H1 (cell line): ENCODE results near the gene IFTAP. TPM values are rescaled to one million over a fixed set of nuclear protein-coding genes. Genes with fewer than 3 reads are reported as not detected.
"Not testable (repeated sequence)": the region's sequence is repeated elsewhere in the genome, so short reads cannot be mapped to it uniquely, and the experiment has no call there.

Source experiments
- CTCF ChIA-PET: fragments of 300-600 bp; sonication (Branson Sonifier 250); formaldehyde crosslinking; loops from one replicate; lab custom pipeline; 2021; ENCODE audit not compliant: partially characterized antibody; lab: Charles Lee
- POLR2A ChIA-PET: fragments of 300-600 bp; sonication (Branson Sonifier 250); formaldehyde crosslinking; loops from one replicate; lab custom pipeline; 2021; ENCODE audit warnings: inconsistent platforms; ENCODE audit not compliant: partially characterized antibody; lab: Charles Lee
- DNase-seq, 2 experiments: peaks; one replicate each; pipeline versions ENCODE4 v3.0.0 to v3.0.0-alpha.2; 2010 to 2022; ENCODE audit warnings: low spot score in 2 of 2, low read depth in 1 of 2, mixed read lengths in 1 of 2
- FAIRE-seq: peaks from 2 replicates; lab custom pipeline; 2011; peaks lifted over from hg19 to GRCh38; lab: Jason Lieb, UNC
- H2AFZ ChIP-seq: 2 replicates; pipeline ENCODE4 v1.8.1; 2012; ENCODE audit warnings: low read length, inconsistent platforms
- H2AK5ac ChIP-seq: 2 replicates; pipeline ENCODE4 v1.6.1; 2013; ENCODE audit warnings: low read depth, low read length
- H2BK120ac ChIP-seq: replicated peaks from 2 replicates; pipeline ENCODE3; 2013; ENCODE audit warnings: low read depth, low read length, inconsistent platforms
- H2BK12ac ChIP-seq: 2 replicates; pipeline ENCODE4 v1.6.1; 2013; ENCODE audit warnings: low read depth, low read length
- H2BK15ac ChIP-seq: 2 replicates; pipeline ENCODE4 v1.6.1; 2013; ENCODE audit warnings: low read length
- H2BK20ac ChIP-seq: 2 replicates; pipeline ENCODE4 v1.6.1; 2013; ENCODE audit warnings: low read length
- H2BK5ac ChIP-seq: 2 replicates; pipeline ENCODE4 v1.6.1; 2013; ENCODE audit warnings: low read depth, low read length
- H3K14ac ChIP-seq: 2 replicates; pipeline ENCODE4 v1.6.1; 2013; ENCODE audit warnings: inconsistent platforms; ENCODE audit not compliant: insufficient read length
- H3K18ac ChIP-seq: 2 replicates; pipeline ENCODE4 v1.6.1; 2013; ENCODE audit warnings: low read length; ENCODE audit errors: extremely low read depth
- H3K23ac ChIP-seq: 2 replicates; pipeline ENCODE4 v1.6.1; 2013; ENCODE audit warnings: inconsistent platforms; ENCODE audit not compliant: insufficient read length
- H3K23me2 ChIP-seq: 2 replicates; pipeline ENCODE4 v1.6.1; 2013; ENCODE audit warnings: low read depth, low read length
- H3K27ac ChIP-seq: 2 replicates; pipeline ENCODE4 v1.6.1; 2011; ENCODE audit warnings: low read depth, low read length, inconsistent platforms
- H3K27me3 ChIP-seq, 4 experiments: replicated peaks in 1 of 4; 1 replicate in 1 of 4; 2 replicates in 3 of 4; pipeline versions ENCODE4 v1.6.1 to v1.8.1; 2011 to 2013; ENCODE audit warnings: low read length in 3 of 4, mild to moderate bottlenecking in 3 of 4, inconsistent platforms in 2 of 4, mixed read lengths in 2 of 4, moderate library complexity in 1 of 4; ENCODE audit not compliant: control insufficient read depth in 3 of 4, insufficient read depth in 3 of 4; ENCODE audit errors: extremely low read depth in 1 of 4
- H3K36me3 ChIP-seq, 4 experiments: 2 replicates each; pipeline versions ENCODE4 v1.6.1 to v1.8.1; 2011 to 2013; ENCODE audit warnings: mild to moderate bottlenecking in 4 of 4, low read length in 3 of 4, moderate library complexity in 2 of 4, control low read depth in 1 of 4, inconsistent platforms in 1 of 4; ENCODE audit not compliant: insufficient read depth in 4 of 4, control insufficient read depth in 2 of 4
- H3K4ac ChIP-seq: replicated peaks from 2 replicates; pipeline ENCODE3; 2013; ENCODE audit warnings: low read length, low read depth, mixed read lengths, inconsistent platforms; ENCODE audit not compliant: insufficient read length
- H3K4me1 ChIP-seq, 4 experiments: replicated peaks in 1 of 4; 1 replicate in 1 of 4; 2 replicates in 3 of 4; pipeline versions ENCODE4 v1.6.1 to v1.8.1; 2011 to 2013; ENCODE audit warnings: low read length in 3 of 4, inconsistent platforms in 2 of 4, mixed read lengths in 1 of 4; ENCODE audit not compliant: insufficient read depth in 4 of 4, control insufficient read depth in 3 of 4
- H3K4me2 ChIP-seq, 2 experiments: 2 replicates each; pipeline versions ENCODE4 v1.6.1 to v1.8.1; 2011 to 2013; ENCODE audit warnings: low read depth in 2 of 2, low read length in 2 of 2, control low read depth in 1 of 2, inconsistent platforms in 1 of 2, mild to moderate bottlenecking in 1 of 2; ENCODE audit not compliant: insufficient read depth in 1 of 2
- H3K4me3 ChIP-seq, 4 experiments: fragments of 200-600, 300-600 bp in 1 of 4; sonication (generic), shearing (Covaris generic), sonication (Bioruptor Twin) in 1 of 4; 2 replicates each; pipeline versions ENCODE4 v1.5.1 to v1.8.1; 2011 to 2016; ENCODE audit warnings: low read length in 4 of 4, low read depth in 3 of 4, control low read depth in 2 of 4, inconsistent platforms in 2 of 4, mild to moderate bottlenecking in 2 of 4, mixed read lengths in 1 of 4, moderate library complexity in 1 of 4; ENCODE audit not compliant: insufficient read depth in 2 of 4; ENCODE audit errors: extremely low read depth in 1 of 4
- H3K56ac ChIP-seq: replicated peaks from 2 replicates; pipeline ENCODE3; 2013; ENCODE audit warnings: low read depth, mild to moderate bottlenecking, mixed read lengths, low read length, inconsistent platforms; ENCODE audit not compliant: insufficient read length
- H3K79me1 ChIP-seq: 2 replicates; pipeline ENCODE4 v1.6.1; 2013; ENCODE audit warnings: low read depth, low read length, control low read depth
- H3K79me2 ChIP-seq, 2 experiments: 2 replicates each; pipeline versions ENCODE4 v1.6.1 to v1.8.1; 2012 to 2013; ENCODE audit warnings: low read length in 2 of 2, mild to moderate bottlenecking in 2 of 2, inconsistent platforms in 1 of 2; ENCODE audit not compliant: insufficient read depth in 2 of 2, control insufficient read depth in 1 of 2
- H3K9ac ChIP-seq, 4 experiments: replicated peaks in 1 of 4; 1 replicate in 1 of 4; 2 replicates in 3 of 4; pipeline versions ENCODE4 v1.6.1 to v1.8.1; 2011 to 2013; ENCODE audit warnings: low read depth in 3 of 4, low read length in 3 of 4, control low read depth in 2 of 4, mild to moderate bottlenecking in 2 of 4, moderate library complexity in 2 of 4, inconsistent platforms in 1 of 4; ENCODE audit errors: extremely low read depth in 1 of 4
- H3K9me3 ChIP-seq, 2 experiments: 2 replicates each; pipeline versions ENCODE4 v1.6.1 to v1.8.1; 2012 to 2013; ENCODE audit warnings: mild to moderate bottlenecking in 2 of 2, moderate library complexity in 2 of 2, control low read depth in 1 of 2, inconsistent platforms in 1 of 2, low read depth in 1 of 2, low read length in 1 of 2, mixed read lengths in 1 of 2; ENCODE audit not compliant: insufficient read depth in 2 of 2
- H4K20me1 ChIP-seq, 2 experiments: replicated peaks in 1 of 2; 2 replicates each; pipeline versions ENCODE3 to v1.8.1; 2011 to 2013; ENCODE audit warnings: inconsistent platforms in 2 of 2, low read length in 2 of 2, mild to moderate bottlenecking in 1 of 2; ENCODE audit not compliant: insufficient read depth in 2 of 2, control insufficient read depth in 1 of 2
- H4K5ac ChIP-seq: 2 replicates; pipeline ENCODE4 v1.6.1; 2013; ENCODE audit warnings: low read length, low read depth, mixed read lengths, inconsistent platforms; ENCODE audit not compliant: insufficient read length
- H4K8ac ChIP-seq: 2 replicates; pipeline ENCODE4 v1.8.0; 2013; ENCODE audit warnings: mild to moderate bottlenecking, moderate library complexity, low read length, inconsistent platforms; ENCODE audit not compliant: insufficient read depth; ENCODE audit errors: extremely low read depth
- H4K91ac ChIP-seq: replicated peaks from 2 replicates; pipeline ENCODE3; 2013; ENCODE audit warnings: low read length, mixed read lengths, inconsistent platforms; ENCODE audit not compliant: insufficient read length
- CBX8 ChIP-seq: fragments of 300-800, 300-1000 bp; sonication (generic); IDR thresholded peaks from 2 replicates; pipeline ENCODE4 v1.7.1; 2016; ENCODE audit warnings: low read depth, low read length, borderline replicate concordance
- TAF7 ChIP-seq: optimal IDR thresholded peaks from 2 replicates; pipeline ENCODE3; 2011; ENCODE audit warnings: low read depth, mild to moderate bottlenecking, inconsistent platforms, low read length, moderate library complexity, borderline replicate concordance
- WGBS, 2 experiments: shearing (Covaris generic) in 1 of 2; methylation state at CpG; one replicate each; pipeline versions ENCODE4 v1.1.6 to v1.1.7; 2013 to 2015; ENCODE audit warnings: low lambda C conversion rate in 2 of 2, mixed read lengths in 2 of 2, inconsistent platforms in 1 of 2, low coverage in 1 of 2, missing lambda C conversion rate in 1 of 2; ENCODE audit not compliant: insufficient replicate concordance in 2 of 2, insufficient coverage in 1 of 2, insufficient read length in 1 of 2; ENCODE audit errors: extremely low coverage in 1 of 2, missing lambda C conversion rate in 1 of 2; 5-methylcytosine and 5-hydroxymethylcytosine counted together
- polyA plus RNA-seq, 7 experiments: library from polyadenylated mRNA; depleted of rRNA in 3 of 7; stranded (reverse) in 5 of 7; unstranded in 2 of 7; fragments of >200 nt in 5 of 7; fragments of 200-250 nt in 2 of 7; gene quantifications; 1 replicate in 5 of 7; 2 replicates in 1 of 7; 4 replicates in 1 of 7; pipeline versions ENCODE4 v1.2.1 to v1.2.3, GENCODE V29; 2011 to 2013; ENCODE audit warnings: missing spikeins in 2 of 7, mixed read lengths in 2 of 7
- total RNA-seq: library from RNA; stranded (reverse); fragmentation: NEBNext Ultra II Directional; extraction: Animal tissue kit (Norgen Biotek cat#: 25700); gene quantifications from 2 replicates; pipeline ENCODE4 v1.2.1, GENCODE V29; 2021

Gene IFTAP
- total and polyA plus RNA-seq, 2 of the 8 experiments (the other 6 are each of a cell fraction or from before 2014, with no cell fraction given), result 21.2 to 23.9 TPM

DNA sequence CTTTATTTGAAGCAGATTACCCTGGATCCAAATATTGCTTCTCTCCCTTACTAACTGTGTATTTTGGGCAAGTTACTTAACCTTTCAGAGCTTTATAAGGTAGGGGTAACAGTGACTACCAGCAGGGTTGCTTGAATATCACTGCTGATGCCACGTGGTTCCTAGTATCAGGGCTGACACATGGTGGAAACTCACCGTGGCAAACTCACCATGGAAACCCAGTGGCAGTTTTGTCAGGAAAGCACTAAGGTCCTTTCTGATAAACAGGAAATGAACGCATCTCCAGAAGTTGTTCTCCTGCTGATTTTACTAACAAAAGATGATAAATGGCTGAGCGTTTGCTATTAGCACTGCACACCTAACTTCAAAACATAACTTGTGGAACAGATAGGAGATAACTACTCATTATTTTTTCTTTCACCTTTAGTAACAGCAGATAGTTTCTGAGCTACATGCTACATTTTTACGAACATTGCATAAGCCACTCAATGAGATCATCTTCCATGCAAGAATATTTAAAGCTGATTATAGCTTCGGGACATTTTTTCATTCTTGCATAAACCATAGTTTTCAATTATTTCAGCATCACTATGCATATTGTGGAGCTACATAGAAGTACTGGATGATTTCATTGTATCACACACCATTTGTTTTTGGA is 63.4 kb downstream of the IFTAP start (continued):
- TF ChIP-seq CBX8 (no peak), TAF7 (no peak)
- TF ChIP-seq, all 59 proteins: peak for 0

DNA sequence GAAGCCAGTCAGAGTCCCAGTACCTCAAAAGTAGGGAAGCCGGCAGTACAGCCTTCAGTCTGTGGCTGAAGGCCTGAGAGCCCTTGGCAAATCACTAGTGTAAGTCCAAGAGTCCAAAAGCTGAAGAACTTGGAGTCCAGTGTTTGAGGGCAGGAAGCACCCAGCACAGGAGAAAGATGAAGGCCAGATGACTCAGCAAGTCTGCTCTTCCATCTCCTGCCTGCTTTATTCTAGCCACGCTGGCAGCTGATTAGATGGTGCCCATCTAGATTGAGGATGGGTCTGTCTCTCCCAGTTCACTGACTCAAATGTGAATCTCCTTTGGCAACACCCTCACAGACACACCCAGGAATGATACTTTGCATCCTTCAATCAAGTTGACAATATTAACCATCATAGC is 67.1 kb downstream of the IFTAP start:
- H3K79me2 ChIP-seq, H3K23me2 ChIP-seq, H4K20me1 ChIP-seq, H3K4me2 ChIP-seq, H3K4ac ChIP-seq, H3K4me1 ChIP-seq, H4K91ac ChIP-seq, H2BK20ac ChIP-seq, H3K56ac ChIP-seq, FAIRE-seq, H2BK15ac ChIP-seq, H3K9ac ChIP-seq, H3K79me1 ChIP-seq, H3K23ac ChIP-seq, H3K18ac ChIP-seq, H2AFZ ChIP-seq, H4K8ac ChIP-seq, POLR2A ChIA-PET, H3K4me3 ChIP-seq, H3K14ac ChIP-seq, H3K36me3 ChIP-seq, H2AK5ac ChIP-seq, H2BK12ac ChIP-seq, H3K9me3 ChIP-seq, DNase-seq, H3K27me3 ChIP-seq, H4K5ac ChIP-seq, H2BK5ac ChIP-seq, H2BK120ac ChIP-seq, H3K27ac ChIP-seq: not testable (repeated sequence)
- WGBS, 2 experiments, result 87% methylated on average over 2 of the region's 2 CpGs; no CpG with 5 or more reads in 1 of the 2 experiments
- CTCF ChIA-PET, result interaction anchor here (1.3 to 4.0 kb wide), 3 partner anchors 10 to 97 kb away, joined by 3 to 15 read pairs (median 5); no protein-coding TSS in a partner anchor
